ENCODE data around the gene KHDC4.

GRCh38 chr1:155893389-155894142 lies 40.6 kb downstream of the KHDC4 start:
- TF ChIP-seq CTCF (IDR thresholded peaks at IDR 0.05) (no peak), POLR2A (IDR thresholded peaks at IDR 0.05) (no peak)

Measured in tibial nerve (tissue), 3 donors.